T-cell (primary cell): ENCODE data around the gene GNB3. TPM values are rescaled to one million over a fixed set of nuclear protein-coding genes. Genes with fewer than 3 reads are reported as not detected.
A peak's percentile ranks its signal among the peaks of the same experiment; 100 is the strongest.

ENCODE experiments used
- ATAC-seq, 4 experiments: fragments of 200-7000 bp in 3 of 4; fragments of 150-1000 bp in 1 of 4; cut with Tn5 transposase; replicated peaks in 1 of 4; 1 replicate in 3 of 4; 2 replicates in 1 of 4; pipeline ENCODE4 v1.10.0; 2021; ENCODE audit warnings: moderate library complexity in 3 of 4, mild to moderate bottlenecking in 2 of 4, moderate number of reproducible peaks in 1 of 4
- CTCF ChIA-PET, 2 donors: fragments of 300-600 bp; sonication (Branson Sonifier 250); formaldehyde crosslinking; loops; one replicate each; lab custom pipeline; 2022; ENCODE audit warnings: antibody characterized with exemption in 2 of 2; lab: Charles Lee
- POLR2A ChIA-PET, 2 donors: fragments of 300-600 bp; sonication (Branson Sonifier 250); formaldehyde crosslinking; loops; one replicate each; lab custom pipeline; 2022; ENCODE audit warnings: antibody characterized with exemption in 2 of 2; lab: Charles Lee
- DNase-seq, 35 experiments: peaks; one replicate each; pipeline versions ENCODE4 v3.0.0 to v3.0.0-alpha.2; 2013 to 2023
- H3K27ac ChIP-seq: one replicate; pipeline ENCODE4 v1.5.1; 2013; ENCODE audit warnings: low read length
- H3K27me3 ChIP-seq, 2 experiments: replicated peaks in 1 of 2; 1 replicate in 1 of 2; 2 replicates in 1 of 2; pipeline versions ENCODE4 v1.6.1 to v1.7.0; 2013; ENCODE audit warnings: low read length in 1 of 2, mixed read lengths in 1 of 2; ENCODE audit not compliant: control insufficient read depth in 2 of 2, insufficient read depth in 2 of 2; ENCODE audit errors: extremely low read depth in 1 of 2
- H3K36me3 ChIP-seq, 2 donors: 1 replicate in 1 of 2; 2 replicates in 1 of 2; pipeline versions ENCODE4 v1.6.1 to v1.7.0; 2013; ENCODE audit warnings: low read length in 1 of 2; ENCODE audit not compliant: control insufficient read depth in 2 of 2, insufficient read depth in 1 of 2; ENCODE audit errors: extremely low read depth in 1 of 2
- H3K4me1 ChIP-seq, 2 experiments: 1 replicate in 1 of 2; 2 replicates in 1 of 2; pipeline versions ENCODE4 v1.6.1 to v1.7.0; 2013; ENCODE audit warnings: low read length in 2 of 2, mixed read lengths in 1 of 2; ENCODE audit not compliant: insufficient read depth in 2 of 2, control insufficient read depth in 1 of 2; ENCODE audit errors: extremely low read depth in 1 of 2
- H3K4me3 ChIP-seq, 2 donors: 1 replicate in 1 of 2; 2 replicates in 1 of 2; pipeline versions ENCODE4 v1.5.1 to v1.7.0; 2013; ENCODE audit warnings: mild to moderate bottlenecking in 2 of 2, low read length in 1 of 2, moderate library complexity in 1 of 2; ENCODE audit not compliant: control insufficient read depth in 1 of 2; ENCODE audit errors: extremely low read depth in 1 of 2
- H3K9me3 ChIP-seq: 2 replicates; pipeline ENCODE4 v1.7.0; 2013
- H3K27ac Mint-ChIP-seq, 2 donors: one replicate each; pipeline ENCODE4 v1.8.0; 2020 to 2021; ENCODE audit warnings: mild to moderate bottlenecking in 2 of 2, mixed read lengths in 2 of 2
- H3K27me3 Mint-ChIP-seq, 2 donors: one replicate each; pipeline ENCODE4 v1.8.0; 2021 to 2022; ENCODE audit warnings: mixed read lengths in 2 of 2
- H3K36me3 Mint-ChIP-seq: one replicate; pipeline ENCODE4 v1.8.0; 2021; ENCODE audit warnings: mixed read lengths
- H3K4me1 Mint-ChIP-seq, 3 donors: one replicate each; pipeline ENCODE4 v1.8.0; 2020 to 2022; ENCODE audit warnings: mixed read lengths in 3 of 3, mild to moderate bottlenecking in 1 of 3
- H3K4me3 Mint-ChIP-seq, 3 donors: one replicate each; pipeline ENCODE4 v1.8.0; 2020 to 2022; ENCODE audit warnings: mild to moderate bottlenecking in 3 of 3, mixed read lengths in 3 of 3, moderate library complexity in 3 of 3
- H3K9me3 Mint-ChIP-seq, 3 donors: one replicate each; pipeline ENCODE4 v1.8.0; 2020 to 2022; ENCODE audit warnings: mixed read lengths in 3 of 3
- WGBS: methylation state at CpG from one replicate; pipeline ENCODE4 v1.1.5; 2013; ENCODE audit warnings: missing lambda C conversion rate; ENCODE audit not compliant: insufficient coverage; 5-methylcytosine and 5-hydroxymethylcytosine counted together
- total RNA-seq, 35 experiments: library from RNA in 6 of 35; stranded (reverse) in 6 of 35; fragments of 120-200 nt in 1 of 35; gene quantifications; one replicate each; pipeline versions ENCODE4 v1.2.1 to v1.2.4 and lab custom pipeline; 2013 to 2026

The GNB3 gene
- total RNA-seq, 5 donors from 2014 or later (not counting 1 experiment from before 2014, with no cell fraction given), result 0.85 to 4.3 (median 3.4) TPM

GRCh38 chr12:6817098-6817497 is 23.6 kb upstream of the GNB3 start:
- Histone ChIP-seq H3K4me1 (peaks cover 3 to 18% of the 10 kb centered on the region in 2 experiments), H3K27me3 (peaks cover 0 to 16% of the 10 kb centered on the region in 2 experiments), H3K36me3 (peaks cover 10 to 47% of the 10 kb centered on the region in 2 donors), H3K4me3 (no peak overlapping the region), H3K27ac (no peak overlapping the region), H3K9me3 (no peaks in the 10 kb centered on the region)
- 94% methylated on average over 8 of the region's 8 CpGs for WGBS
- H3K27ac Mint-ChIP-seq, result no peak overlapping the region
- peaks cover 10 to 22% (median 15%) of the 10 kb centered on the region in 3 donors for H3K4me1 Mint-ChIP-seq
- no peaks in the 10 kb centered on the region for H3K9me3 Mint-ChIP-seq
- H3K27me3 Mint-ChIP-seq, result peaks cover 0 to 7% of the 10 kb centered on the region in 2 donors
- no peak overlapping the region for H3K4me3 Mint-ChIP-seq
- DNase-seq, result no peak
- CTCF ChIA-PET, result interaction anchor here in 1 of 2 donors (1.1 kb wide), 1 partner anchor 11 kb away, joined by 3 read pairs; no protein-coding TSS in a partner anchor
- peaks cover 23% of the 10 kb centered on the region for H3K36me3 Mint-ChIP-seq
- ATAC-seq, result no peak
- POLR2A ChIA-PET, result no interaction called here

- no peak for DNase-seq
- Histone ChIP-seq H3K4me1 (peaks cover 3 to 19% of the 10 kb centered on the region in 2 experiments), H3K9me3 (no peaks in the 10 kb centered on the region), H3K4me3 (no peak overlapping the region), H3K27ac (no peak overlapping the region), H3K36me3 (peaks cover 10 to 47% of the 10 kb centered on the region in 2 donors), H3K27me3 (peaks cover 0 to 21% of the 10 kb centered on the region in 2 experiments)
- 83% methylated on average over 16 of the region's 20 CpGs for WGBS
- peaks cover 12 to 27% (median 16%) of the 10 kb centered on the region in 3 donors for H3K4me1 Mint-ChIP-seq
- H3K4me3 Mint-ChIP-seq, result no peak overlapping the region
- no peak overlapping the region for H3K27ac Mint-ChIP-seq
- peaks cover 23% of the 10 kb centered on the region for H3K36me3 Mint-ChIP-seq
- ATAC-seq, result no peak
- no peaks in the 10 kb centered on the region for H3K9me3 Mint-ChIP-seq
- CTCF ChIA-PET, result interaction anchor here in 1 of 2 donors (0.5 kb wide), 1 partner anchor 91 kb away, joined by 3 read pairs; no protein-coding TSS in a partner anchor
- POLR2A ChIA-PET, result no interaction called here
- H3K27me3 Mint-ChIP-seq, result peaks cover under 1 to 8% of the 10 kb centered on the region in 2 donors
Measured at GRCh38 chr12:6817662-6818157, 23.0 kb upstream of the GNB3 start.

GRCh38 chr12:6818222-6818621 is 22.5 kb upstream of the GNB3 start:
- H3K4me1 Mint-ChIP-seq, result peaks cover 12 to 30% (median 16%) of the 10 kb centered on the region in 3 donors
- H3K9me3 Mint-ChIP-seq, result no peaks in the 10 kb centered on the region
- DNase-seq, result no peak
- ATAC-seq, result no peak
- H3K4me3 Mint-ChIP-seq, result no peak overlapping the region
- Histone ChIP-seq H3K27me3 (peaks cover 0 to 24% of the 10 kb centered on the region in 2 experiments), H3K36me3 (peaks cover 10 to 47% of the 10 kb centered on the region in 2 donors), H3K27ac (no peak overlapping the region), H3K4me1 (peaks cover 3 to 19% of the 10 kb centered on the region in 2 experiments), H3K4me3 (no peak overlapping the region), H3K9me3 (no peaks in the 10 kb centered on the region)
- peaks cover 4 to 14% of the 10 kb centered on the region in 2 donors for H3K27me3 Mint-ChIP-seq
- H3K36me3 Mint-ChIP-seq, result peaks cover 23% of the 10 kb centered on the region
- CTCF ChIA-PET, result interaction anchor here in 1 of 2 donors (0.5 kb wide), 1 partner anchor 92 kb away, joined by 3 read pairs; no protein-coding TSS in a partner anchor
- POLR2A ChIA-PET, result no interaction called here
- no peak overlapping the region for H3K27ac Mint-ChIP-seq
- WGBS, result 90% methylated on average over 10 of the region's 10 CpGs

GRCh38 chr12:6818645-6819044 is 22.1 kb upstream of the GNB3 start:
- ChIA-PET POLR2A (interaction anchor here in 1 of 2 donors (0.7 kb wide), 1 partner anchor 10 kb away, joined by 6 read pairs; no protein-coding TSS in a partner anchor), CTCF (interaction anchor here in 1 of 2 donors (0.6 kb wide), 1 partner anchor 48 kb away, joined by 5 read pairs; no protein-coding TSS in a partner anchor)

GRCh38 chr12:6819106-6820030 is 21.4 kb upstream of the GNB3 start:
- POLR2A ChIA-PET, result interaction anchor here in 1 of 2 donors (0.7 kb wide), 1 partner anchor 11 kb away, joined by 6 read pairs; no protein-coding TSS in a partner anchor
- ATAC-seq (no peak), DNase-seq (no peak)
- Mint-ChIP-seq H3K4me1 (peaks cover 12 to 30% (median 16%) of the 10 kb centered on the region in 3 donors), H3K4me3 (no peak overlapping the region), H3K36me3 (peaks cover 19% of the 10 kb centered on the region), H3K9me3 (no peaks in the 10 kb centered on the region), H3K27ac (peak overlapping the region in 1 of 2 donors; percentile 45), H3K27me3 (peaks cover 4 to 18% of the 10 kb centered on the region in 2 donors)
- Histone ChIP-seq H3K9me3 (no peaks in the 10 kb centered on the region), H3K27ac (no peak overlapping the region), H3K27me3 (peaks cover 0 to 35% of the 10 kb centered on the region in 2 experiments), H3K36me3 (peaks cover 10 to 43% of the 10 kb centered on the region in 2 donors), H3K4me1 (peaks cover 3 to 19% of the 10 kb centered on the region in 2 experiments), H3K4me3 (no peak overlapping the region)
- CTCF ChIA-PET, result interaction anchor here in 1 of 2 donors (0.6 kb wide), 1 partner anchor 47 kb away, joined by 5 read pairs; no protein-coding TSS in a partner anchor
- 87% methylated on average over 11 of the region's 13 CpGs for WGBS

More at GRCh38 chr12:6818645-6819044, 22.1 kb upstream of the GNB3 start:
- Mint-ChIP-seq H3K4me1 (peaks cover 12 to 30% (median 16%) of the 10 kb centered on the region in 3 donors), H3K27ac (no peak overlapping the region), H3K36me3 (peaks cover 23% of the 10 kb centered on the region), H3K4me3 (no peak overlapping the region), H3K27me3 (peaks cover 4 to 16% of the 10 kb centered on the region in 2 donors), H3K9me3 (no peaks in the 10 kb centered on the region)
- no peak overlapping the region for H3K27ac ChIP-seq
- no peak overlapping the region for H3K4me3 ChIP-seq
- 93% methylated on average over 3 of the region's 5 CpGs for WGBS
- peaks cover 0 to 28% of the 10 kb centered on the region in 2 experiments for H3K27me3 ChIP-seq
- H3K9me3 ChIP-seq, result no peaks in the 10 kb centered on the region
- ATAC-seq (no peak), DNase-seq (no peak)
- H3K36me3 ChIP-seq, result peaks cover 10 to 47% of the 10 kb centered on the region in 2 donors
- peaks cover 3 to 19% of the 10 kb centered on the region in 2 experiments for H3K4me1 ChIP-seq

GRCh38 chr12:6820166-6820565 is 20.6 kb upstream of the GNB3 start:
- peaks cover 4 to 35% of the 10 kb centered on the region in 2 donors for H3K36me3 ChIP-seq
- ChIA-PET CTCF (interaction anchor here in 1 of 2 donors (0.6 kb wide), 1 partner anchor 66 kb away, joined by 3 read pairs; no protein-coding TSS in a partner anchor), POLR2A (no interaction called here)
- H3K9me3 Mint-ChIP-seq, result no peaks in the 10 kb centered on the region
- H3K27me3 Mint-ChIP-seq, result peaks cover 8 to 24% of the 10 kb centered on the region in 2 donors
- H3K4me1 Mint-ChIP-seq, result peaks cover 12 to 30% (median 16%) of the 10 kb centered on the region in 3 donors
- peaks cover 19% of the 10 kb centered on the region for H3K36me3 Mint-ChIP-seq
- no peak overlapping the region for H3K27ac Mint-ChIP-seq
- 100% methylated on average over 3 of the region's 5 CpGs for WGBS
- H3K9me3 ChIP-seq, result no peaks in the 10 kb centered on the region
- peaks cover 3 to 19% of the 10 kb centered on the region in 2 experiments for H3K4me1 ChIP-seq
- H3K27ac ChIP-seq, result no peak overlapping the region
- ATAC-seq, result no peak
- no peak for DNase-seq
- peaks cover 0 to 43% of the 10 kb centered on the region in 2 experiments for H3K27me3 ChIP-seq
- H3K4me3 Mint-ChIP-seq, result peak overlapping the region in 1 of 3 donors; percentile 74
- H3K4me3 ChIP-seq, result no peak overlapping the region
